H1 (cell line): ENCODE results near the gene ZNF394.

Source experiments
- EP300 ChIP-seq, 2 experiments: IDR thresholded peaks; 1 replicate in 1 of 2; 2 replicates in 1 of 2; pipeline ENCODE4 v1.6.1; 2011 to 2012; ENCODE audit warnings: low read depth in 2 of 2, low read length in 2 of 2, mild to moderate bottlenecking in 2 of 2, borderline replicate concordance in 1 of 2, inconsistent platforms in 1 of 2, moderate library complexity in 1 of 2
- MAFK ChIP-seq: IDR thresholded peaks from 2 replicates; pipeline ENCODE4 v1.6.1; 2012; ENCODE audit warnings: low read depth, mild to moderate bottlenecking, improper control_type of control experiment, low read length

- no peak for TF ChIP-seq EP300 (IDR thresholded peaks at IDR 0.05; ENCODE audit: borderline replicate concordance in 1 of 2, low read depth in 2 of 2, low read length in 2 of 2)
- TF ChIP-seq MAFK = no peak
Observed at GRCh38 chr7:99461221-99461620, 38.9 kb downstream of the ZNF394 start.
